GM12872 (cell line): ENCODE measurements around the gene HTATSF1.

Experiments
- TF ChIP-seq, protein P1 (sequence below): IDR thresholded peaks from 3 replicates; pipeline ENCODE4 v1.5.1; 2011; ENCODE audit warnings: low read depth, mild to moderate bottlenecking, low read length, moderate library complexity; ENCODE audit not compliant: insufficient read depth

Gene HTATSF1

GRCh38 chrX:136496764-136497555, 432 bp upstream of the HTATSF1 start:
- TF ChIP-seq, protein P1, sequence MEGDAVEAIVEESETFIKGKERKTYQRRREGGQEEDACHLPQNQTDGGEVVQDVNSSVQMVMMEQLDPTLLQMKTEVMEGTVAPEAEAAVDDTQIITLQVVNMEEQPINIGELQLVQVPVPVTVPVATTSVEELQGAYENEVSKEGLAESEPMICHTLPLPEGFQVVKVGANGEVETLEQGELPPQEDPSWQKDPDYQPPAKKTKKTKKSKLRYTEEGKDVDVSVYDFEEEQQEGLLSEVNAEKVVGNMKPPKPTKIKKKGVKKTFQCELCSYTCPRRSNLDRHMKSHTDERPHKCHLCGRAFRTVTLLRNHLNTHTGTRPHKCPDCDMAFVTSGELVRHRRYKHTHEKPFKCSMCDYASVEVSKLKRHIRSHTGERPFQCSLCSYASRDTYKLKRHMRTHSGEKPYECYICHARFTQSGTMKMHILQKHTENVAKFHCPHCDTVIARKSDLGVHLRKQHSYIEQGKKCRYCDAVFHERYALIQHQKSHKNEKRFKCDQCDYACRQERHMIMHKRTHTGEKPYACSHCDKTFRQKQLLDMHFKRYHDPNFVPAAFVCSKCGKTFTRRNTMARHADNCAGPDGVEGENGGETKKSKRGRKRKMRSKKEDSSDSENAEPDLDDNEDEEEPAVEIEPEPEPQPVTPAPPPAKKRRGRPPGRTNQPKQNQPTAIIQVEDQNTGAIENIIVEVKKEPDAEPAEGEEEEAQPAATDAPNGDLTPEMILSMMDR, result no peak

DNA sequence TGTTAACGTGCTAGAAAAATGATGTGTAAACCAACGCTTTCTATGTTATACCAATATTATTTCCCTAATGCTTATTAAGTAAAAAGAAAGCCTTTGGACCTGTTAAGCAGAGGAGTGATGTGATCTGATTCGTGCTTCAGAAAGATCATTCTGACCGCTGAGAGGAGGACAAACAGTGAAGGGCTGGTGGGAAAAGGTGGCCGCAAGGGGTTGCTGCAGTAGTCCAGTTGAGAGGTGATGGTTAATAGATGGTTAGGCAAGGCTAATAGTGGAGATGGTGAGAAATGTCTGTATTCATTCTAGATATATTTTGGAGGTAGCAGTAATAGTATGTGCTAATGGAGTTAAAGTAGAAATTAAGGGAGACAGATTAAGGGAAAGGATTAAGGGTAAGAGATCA, 21.7 kb downstream of the HTATSF1 start:
- TF ChIP-seq, protein P1, result no peak

GRCh38 chrX:136523770-136524169, 26.4 kb downstream of the HTATSF1 start:
- TF ChIP-seq, protein P1, result no peak

DNA sequence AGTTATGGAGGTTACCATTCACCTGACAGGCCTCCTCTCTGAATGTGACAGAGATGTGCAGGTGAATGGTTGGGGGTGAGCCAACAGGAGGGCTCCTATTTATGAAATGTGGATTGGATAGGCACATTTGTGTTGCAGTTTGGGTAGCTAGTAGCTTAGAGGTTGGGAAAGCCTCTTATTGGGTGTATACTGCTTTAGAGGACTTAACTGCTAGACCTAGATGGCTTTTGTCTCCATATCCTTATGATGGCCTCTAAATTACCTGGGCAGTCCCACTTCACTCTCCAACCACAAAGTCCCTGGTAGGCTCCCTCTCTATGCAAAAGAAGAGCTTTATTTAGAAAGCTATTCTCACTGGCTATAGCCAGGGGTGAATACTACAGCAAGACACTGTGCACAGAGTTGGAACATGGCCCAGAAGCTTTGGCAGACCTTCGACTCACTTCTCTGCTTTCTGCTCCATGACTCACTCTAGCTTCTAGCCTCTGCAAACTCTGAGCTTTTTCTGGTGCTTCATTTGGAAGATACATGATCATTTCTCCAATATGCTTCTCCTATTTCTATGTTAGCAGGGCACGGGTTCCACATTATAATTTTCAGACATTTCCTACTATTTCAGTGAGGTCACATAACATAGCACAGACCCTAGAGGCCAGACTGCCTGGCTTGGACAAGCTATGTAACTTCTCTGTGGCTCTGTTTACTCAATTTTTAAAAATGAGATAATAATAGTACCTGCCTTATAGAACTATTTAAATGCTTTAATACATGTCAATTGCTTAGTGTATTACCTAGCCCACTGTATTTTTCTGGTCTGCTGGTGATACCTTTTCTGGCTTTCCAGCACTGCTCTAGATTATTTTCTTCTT, 28.6 kb downstream of the HTATSF1 start:
- TF ChIP-seq, protein P1, result no peak

- TF ChIP-seq, protein P1, result no peak
Observed at GRCh38 chrX:136528645-136529315, 31.4 kb downstream of the HTATSF1 start.

DNA sequence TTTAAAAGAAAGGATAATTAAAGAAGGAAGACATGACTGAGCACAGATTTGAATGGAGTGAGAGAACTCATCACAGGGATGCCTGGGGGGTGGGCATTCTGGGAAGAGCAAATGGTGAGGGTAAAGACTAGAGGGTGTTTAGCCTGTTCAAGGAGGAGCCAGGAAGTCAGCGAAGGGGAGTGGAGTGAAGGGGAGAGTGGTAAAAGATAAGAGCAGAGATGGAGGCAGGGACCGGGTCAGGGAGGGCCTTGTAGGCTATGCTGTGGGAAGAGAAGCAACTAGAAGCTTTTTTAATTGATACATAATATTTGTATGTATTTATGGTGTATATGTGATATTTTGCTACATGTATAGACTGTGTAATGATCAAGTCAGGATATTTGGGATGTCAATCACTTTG, 32.4 kb downstream of the HTATSF1 start:
- TF ChIP-seq, protein P1, result no peak

DNA sequence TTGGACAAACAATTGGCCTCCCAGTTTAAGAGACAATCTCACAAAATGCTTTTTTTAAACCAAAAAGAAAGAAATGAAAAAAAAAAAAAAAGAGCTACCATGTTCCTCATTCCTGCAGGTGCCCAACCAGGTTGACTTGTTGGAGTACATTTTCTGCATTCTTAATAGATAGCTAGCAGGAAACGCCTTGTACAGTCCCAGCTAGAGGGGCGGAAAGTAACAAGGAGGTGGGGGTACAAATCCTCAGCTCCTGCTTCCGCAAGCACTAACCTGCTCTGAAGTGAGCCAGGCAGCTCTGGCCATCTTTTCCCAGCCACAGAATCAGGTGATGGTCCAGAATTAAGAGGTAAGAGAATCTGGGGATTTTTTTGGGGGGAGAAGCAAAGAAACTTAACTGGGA, 34.6 kb downstream of the HTATSF1 start, which contains the start of gene VGLL1:
VGLL1 (plus strand) TSS at position 265 of the 400 bp plus-strand sequence. CDS start 3,806 bp downstream, outside the sequence.
- TF ChIP-seq, protein P1, result no peak
